Medulla oblongata (tissue), 1 donor: ENCODE results near the gene CNIH2.
A peak's percentile ranks its signal among the peaks of the same experiment; 100 is the strongest.
"Not testable (repeated sequence)": the region's sequence is repeated elsewhere in the genome, so short reads cannot be mapped to it uniquely, and the experiment has no call there.

Experiments
- DNase-seq: peaks from one replicate; pipeline ENCODE4 v3.0.0-alpha.2; 2015; ENCODE audit errors: extremely low spot score

CNIH2 gene

GRCh38 chr11:66276619-66277018, 1.4 kb upstream of the CNIH2 start:
- not testable (repeated sequence) for DNase-seq

- not testable (repeated sequence) for DNase-seq
Observed at GRCh38 chr11:66277064-66277463, 911 bp upstream of the CNIH2 start.

- DNase-seq = no peak
Observed at GRCh38 chr11:66278363-66279091, 552 bp downstream of the CNIH2 start.

DNA sequence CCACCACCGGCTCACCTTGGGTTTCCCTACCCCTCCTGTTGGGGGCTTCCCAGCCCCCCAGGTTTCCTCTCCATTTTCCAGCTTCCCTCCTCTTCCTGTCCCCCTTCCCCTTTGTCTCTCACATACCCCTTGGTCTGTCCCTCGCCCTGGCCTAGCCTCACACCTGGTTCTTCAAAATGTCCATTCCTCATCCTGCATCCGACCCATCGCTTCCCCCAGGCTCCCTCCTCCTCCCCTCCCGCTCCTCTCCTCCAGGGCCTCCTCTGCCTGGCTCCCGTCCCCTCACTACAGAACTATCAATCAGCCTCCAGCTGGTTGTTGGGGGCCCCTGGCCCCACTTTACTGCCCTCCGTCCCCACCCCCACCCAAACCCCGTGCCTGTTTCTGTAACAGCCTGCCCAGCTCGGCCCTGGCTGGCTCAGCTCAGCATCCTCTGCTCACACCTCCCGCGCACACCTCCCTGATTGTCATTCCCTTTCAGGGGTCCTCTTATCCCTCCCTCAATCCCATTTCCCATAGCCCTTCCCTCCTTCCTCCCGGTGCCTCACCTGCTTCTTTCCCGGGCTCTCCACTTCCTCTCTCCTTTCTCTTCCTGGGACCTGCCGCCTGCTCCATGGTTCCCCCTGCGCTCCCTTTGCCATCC, 1.2 kb downstream of the CNIH2 start:
- no peak for DNase-seq

GRCh38 chr11:66280428-66280827, 2.5 kb downstream of the CNIH2 start:
- DNase-seq = no peak

GRCh38 chr11:66281001-66281400, 3.0 kb downstream of the CNIH2 start:
- DNase-seq = no peak

- DNase-seq = no peak
Observed at GRCh38 chr11:66281776-66282467, 3.9 kb downstream of the CNIH2 start.

GRCh38 chr11:66282468-66283455, 4.8 kb downstream of the CNIH2 start:
- DNase-seq = peak; percentile 99

DNA sequence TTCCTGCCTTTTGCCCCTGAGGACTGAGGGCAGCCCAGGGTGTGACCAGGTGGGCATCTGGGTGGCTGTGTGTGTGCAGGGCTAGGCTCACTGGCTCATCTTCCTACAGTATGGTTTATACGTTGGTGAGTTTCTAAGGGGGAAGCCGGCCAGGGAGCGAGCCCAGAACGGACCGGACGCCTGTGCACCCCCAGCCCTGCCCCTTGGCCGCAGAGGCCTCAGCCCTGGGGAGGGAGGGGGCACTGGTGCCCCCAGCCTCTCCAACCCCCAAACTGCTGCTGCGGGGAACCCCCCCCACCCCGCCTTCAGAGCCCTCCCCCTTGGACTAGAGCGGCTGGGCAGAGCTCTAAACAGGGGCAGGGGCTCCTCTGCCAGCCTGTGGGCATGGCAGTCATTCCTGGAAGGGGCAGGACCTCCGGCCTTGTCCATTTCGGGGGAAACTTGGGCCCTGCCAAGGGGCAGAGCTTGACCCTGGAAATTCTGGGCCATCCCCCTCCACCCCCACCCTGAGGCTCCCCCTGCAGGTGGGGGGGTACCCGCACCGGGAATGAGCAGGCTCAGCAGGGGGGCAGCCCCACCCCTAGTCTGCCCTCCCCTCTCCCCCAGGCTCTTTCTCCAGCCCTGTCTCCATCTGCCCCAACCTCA, 5.6 kb downstream of the CNIH2 start:
- no peak for DNase-seq

- no peak for DNase-seq
Observed at GRCh38 chr11:66284526-66285078, 6.6 kb downstream of the CNIH2 start.

DNA sequence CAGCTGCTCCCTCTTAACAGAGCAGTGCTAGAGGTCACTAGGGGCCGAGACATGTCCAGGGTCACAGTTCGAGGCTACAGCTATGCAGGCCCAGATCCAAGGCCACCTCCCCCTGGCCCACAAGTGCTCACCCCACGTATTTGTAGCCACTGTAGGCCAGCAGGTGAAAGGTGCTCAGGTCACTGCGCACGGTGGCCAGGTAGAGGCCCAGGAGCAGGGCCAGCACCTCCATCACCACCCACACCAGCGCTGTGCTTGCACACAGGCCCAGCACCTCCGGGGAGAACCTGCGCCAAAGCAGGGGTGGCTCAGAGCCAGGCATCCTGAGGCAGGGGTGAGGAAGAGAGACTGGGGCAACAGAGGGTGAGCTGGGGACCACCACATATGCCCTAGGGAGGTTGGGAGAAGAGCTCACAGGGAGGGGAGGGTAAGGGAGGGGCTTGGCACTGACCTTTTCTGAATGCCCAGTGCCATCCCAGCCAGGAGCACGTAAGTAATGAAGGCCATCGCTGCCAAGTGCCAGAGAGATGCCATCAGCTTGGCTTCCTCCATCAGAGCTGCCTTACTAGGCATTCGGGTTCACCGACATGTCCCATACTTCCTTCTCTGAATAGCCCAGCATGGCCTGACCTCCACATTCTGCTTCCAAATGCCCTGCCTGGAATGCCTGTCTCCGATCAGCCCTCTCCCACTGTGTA, 7.4 kb downstream of the CNIH2 start:
- DNase-seq = no peak

GRCh38 chr11:66286699-66287098, 8.7 kb downstream of the CNIH2 start:
- DNase-seq = no peak

GRCh38 chr11:66287211-66287888, 9.4 kb downstream of the CNIH2 start:
- DNase-seq = no peak

GRCh38 chr11:66287889-66288670, 10.1 kb downstream of the CNIH2 start:
- DNase-seq = no peak

DNA sequence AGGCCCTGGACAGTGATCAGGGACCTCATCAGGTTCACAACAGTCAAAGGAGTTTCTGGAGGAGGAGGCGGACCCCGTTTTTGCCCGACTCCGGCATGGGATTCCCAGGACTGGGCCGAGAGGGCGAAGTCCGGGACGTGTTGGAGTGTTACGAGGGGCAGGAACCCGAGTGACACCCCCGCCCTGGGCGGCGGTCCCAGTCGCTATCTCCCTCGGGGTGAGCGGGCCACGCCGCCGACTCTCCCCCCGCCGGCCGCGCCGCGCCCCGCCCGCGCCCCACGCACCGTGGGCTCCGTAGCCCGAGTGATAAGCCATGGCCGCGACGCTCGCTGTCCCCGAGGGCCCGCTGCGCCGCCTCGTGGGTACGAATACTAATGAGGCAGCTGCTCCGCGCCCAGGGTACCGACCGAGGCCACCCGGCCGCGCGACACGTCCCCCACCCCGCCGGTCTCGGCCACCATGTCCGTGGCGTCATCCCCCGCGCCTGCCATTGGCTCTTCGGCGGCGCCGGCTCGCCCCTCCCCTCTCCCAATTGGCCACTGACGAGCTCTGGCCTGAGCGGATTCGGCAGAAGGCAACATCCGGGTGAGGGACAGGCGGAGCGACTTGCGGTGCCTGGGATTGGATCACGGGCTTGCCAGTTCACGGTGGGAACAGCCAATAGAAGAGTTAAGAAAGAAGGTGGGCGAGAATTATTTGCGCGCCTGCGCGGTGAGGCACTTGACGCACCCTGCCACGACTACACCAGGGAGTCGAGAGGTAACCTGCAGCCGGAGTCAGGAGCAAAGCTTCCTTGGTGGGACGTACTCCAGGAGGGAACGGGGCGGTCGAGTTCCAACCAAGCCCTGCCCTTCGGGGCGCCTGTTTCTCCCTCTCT, 10.9 kb downstream of the CNIH2 start, which contains the start of gene YIF1A:
Gene YIF1A, minus strand, starts transcription at position 473 of the 877 bp plus-strand sequence. Its CDS starts 158 bp downstream, at position 315.
- DNase-seq = peak; percentile 100

- DNase-seq = peak; percentile 53
Observed at GRCh38 chr11:66289548-66290329, 11.8 kb downstream of the CNIH2 start.

GRCh38 chr11:66290330-66290621, 12.3 kb downstream of the CNIH2 start:
- no peak for DNase-seq
